HG03039 (cell line): ENCODE data around the gene MAP3K5.

Experiments used
- ATAC-seq: cut with Tn5 transposase; IDR thresholded peaks from one replicate; pipeline ENCODE4 v1.9.1; 2021; ENCODE audit warnings: mild to moderate bottlenecking, moderate library complexity; ENCODE audit not compliant: unreplicated experiment

Gene MAP3K5

DNA sequence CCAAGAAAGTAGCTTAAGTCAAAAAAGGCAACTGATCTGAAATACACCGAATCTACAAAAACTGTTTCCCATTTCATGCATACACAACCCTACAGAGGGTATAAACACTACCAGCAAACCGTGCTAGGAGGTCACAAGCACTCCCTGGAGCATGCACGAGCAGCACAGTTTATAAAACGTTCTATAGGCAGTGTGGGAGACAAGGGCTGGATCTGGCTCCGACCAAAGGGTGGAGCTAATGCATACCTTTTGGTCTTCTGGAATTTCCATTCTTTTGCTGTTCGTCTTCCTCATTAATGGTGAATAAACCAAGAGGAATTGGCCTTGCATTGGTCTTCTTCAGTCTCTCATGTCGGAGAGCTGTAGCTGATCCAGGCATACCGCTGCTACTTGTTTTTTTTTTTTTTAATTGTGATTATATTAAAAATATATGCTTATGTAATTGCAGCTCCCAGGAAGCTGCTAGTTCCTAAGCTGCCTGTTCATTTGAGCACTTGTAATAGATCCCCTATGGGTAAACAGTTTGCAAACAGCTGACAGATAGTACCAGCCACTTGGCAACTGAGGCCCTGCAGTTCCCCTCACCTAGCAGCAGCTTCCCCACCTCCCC, 266.6 kb downstream of the MAP3K5 start:
- no peak for ATAC-seq

DNA sequence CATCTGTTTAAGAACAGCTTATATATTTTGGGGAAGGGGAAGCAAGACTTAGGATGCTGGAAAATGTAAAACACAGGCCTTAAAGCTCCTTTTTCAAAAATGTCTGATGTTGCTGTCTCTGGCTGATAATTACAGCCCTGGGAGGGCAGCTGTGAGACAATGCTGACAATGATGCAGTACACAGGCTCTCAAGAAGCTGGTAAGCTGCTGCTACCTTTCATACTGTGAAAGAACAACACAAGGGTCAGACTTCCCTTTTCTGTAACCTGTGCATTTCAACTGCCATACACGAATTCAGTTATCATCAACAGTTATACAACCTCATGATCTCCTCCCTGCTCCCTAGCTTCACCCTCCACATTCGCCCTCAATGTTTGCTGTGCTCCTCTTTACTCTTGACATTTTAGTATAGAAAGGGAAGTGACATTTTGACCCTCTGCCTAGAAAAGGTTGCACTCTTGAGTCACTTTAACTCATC, 267.3 kb downstream of the MAP3K5 start:
- ATAC-seq, result no peak

DNA sequence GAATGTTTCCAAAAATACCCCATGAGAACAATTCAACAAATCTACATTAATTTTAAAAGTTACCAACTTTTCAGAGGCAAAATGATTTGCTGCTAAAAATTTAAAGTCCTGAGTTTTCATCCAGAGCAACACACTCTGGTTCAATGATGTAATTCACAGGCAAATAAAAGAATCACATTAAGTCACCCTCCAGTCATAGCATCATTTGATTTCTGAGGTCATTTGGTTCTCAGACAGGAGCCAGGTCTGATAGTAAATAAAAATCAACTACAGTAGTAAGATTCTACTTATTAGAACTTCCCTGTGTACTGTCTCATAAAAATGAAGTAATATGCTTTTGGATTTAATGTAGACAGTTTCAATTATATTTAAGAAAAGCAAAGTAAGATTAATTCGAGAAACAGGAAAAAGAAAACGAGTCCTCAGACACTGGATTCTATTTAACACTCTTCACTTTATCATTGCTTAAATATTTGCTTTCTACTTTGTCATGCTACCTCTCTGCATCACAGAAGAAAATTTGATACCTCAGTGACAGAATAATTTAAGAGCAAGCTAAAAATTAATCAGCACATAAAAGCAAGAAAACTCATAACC, 267.8 kb downstream of the MAP3K5 start:
- no peak for ATAC-seq

DNA sequence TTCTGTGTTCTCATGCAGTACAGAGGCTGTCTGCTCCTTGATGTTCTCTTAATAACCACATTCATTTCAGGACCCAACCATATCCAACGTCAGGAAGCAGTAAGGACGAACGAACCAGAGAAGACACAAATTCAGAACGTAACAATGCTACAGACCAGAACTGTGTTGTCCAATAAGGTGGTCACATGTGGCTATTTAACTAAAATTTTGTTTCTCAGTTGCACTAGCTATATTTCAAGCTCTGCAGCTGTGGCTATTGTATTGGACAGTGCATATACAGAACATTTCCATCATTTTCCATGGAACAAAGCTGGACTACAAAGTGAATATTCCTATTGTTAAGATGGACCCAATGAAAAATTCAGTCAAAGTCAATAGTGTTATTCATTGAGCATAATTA, 269.1 kb downstream of the MAP3K5 start:
- ATAC-seq, result no peak

DNA sequence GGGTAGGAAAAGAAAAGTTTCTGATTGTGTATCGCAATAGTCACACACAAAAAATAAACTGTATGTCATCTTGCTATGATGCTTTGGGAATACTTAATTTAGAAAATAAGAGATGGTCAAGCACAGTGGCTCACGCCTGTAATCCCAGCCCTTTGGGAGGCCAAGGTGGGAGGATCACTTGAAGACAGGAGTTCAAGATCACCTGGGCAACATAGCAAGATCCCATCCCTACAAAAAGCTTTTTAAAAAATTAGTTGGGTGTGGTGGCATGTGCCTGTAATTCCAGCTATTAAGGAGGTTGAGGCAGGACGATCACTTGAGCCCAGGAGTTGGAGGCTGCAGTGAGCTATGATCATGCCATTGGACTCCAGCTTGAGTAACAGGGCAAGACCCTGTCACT, 269.6 kb downstream of the MAP3K5 start:
- ATAC-seq, result no peak

DNA sequence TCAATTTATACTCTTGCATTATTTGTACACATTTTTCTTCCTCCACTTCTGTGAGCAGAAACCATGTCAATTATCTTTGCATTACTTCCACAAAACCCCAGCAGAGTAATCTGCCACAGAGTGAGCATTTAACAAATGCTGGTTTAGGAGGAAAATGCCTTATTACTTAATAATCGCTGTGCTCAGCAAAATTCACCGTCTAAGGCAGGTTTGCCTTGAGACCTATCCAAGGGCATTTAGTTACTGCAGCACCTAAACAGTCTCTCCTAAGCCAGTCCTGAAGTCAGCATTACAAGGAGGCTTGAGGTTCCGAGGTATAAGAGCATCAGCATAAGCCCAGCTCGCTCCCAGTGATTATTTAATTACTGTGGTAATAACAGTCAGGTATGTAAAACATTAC, 270.4 kb downstream of the MAP3K5 start:
- ATAC-seq, result no peak

DNA sequence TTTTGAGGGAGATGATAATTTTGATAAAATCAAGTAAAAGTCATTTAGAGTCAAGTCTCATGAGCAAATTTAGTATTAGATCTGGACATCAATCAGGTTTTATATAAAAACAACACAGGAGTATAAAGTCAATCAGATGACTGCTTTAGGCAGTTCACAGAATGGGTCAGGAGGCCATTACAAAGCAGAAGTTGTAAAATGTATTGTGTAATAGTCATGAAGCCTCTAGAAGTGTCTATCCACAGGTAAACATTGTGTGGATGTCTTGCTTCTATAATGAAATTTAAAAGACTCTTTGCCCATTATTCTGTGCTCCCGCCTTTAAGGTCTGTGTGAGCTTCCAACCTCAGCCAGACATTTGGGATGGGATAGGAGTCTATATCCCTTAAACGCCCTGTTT, 270.9 kb downstream of the MAP3K5 start:
- no peak for ATAC-seq

DNA sequence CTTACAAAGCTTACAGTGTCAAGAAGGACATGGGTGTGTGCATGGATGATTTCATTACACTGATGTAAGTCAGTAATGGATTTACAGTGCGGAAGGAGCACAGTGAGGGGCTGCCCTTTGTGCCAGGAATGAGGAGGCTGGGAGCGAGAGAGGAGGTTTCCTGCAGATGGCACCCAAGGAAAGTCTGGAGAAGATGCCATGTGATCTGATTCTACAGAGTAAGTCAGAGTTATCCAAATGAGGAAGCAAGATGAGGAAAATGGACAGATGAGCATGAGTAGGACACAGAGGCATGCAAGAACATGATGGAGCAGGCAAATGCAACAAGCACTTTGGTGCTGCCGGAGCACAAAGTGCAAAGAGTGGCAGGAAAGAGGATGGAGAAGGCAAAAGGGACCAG, 271.8 kb downstream of the MAP3K5 start:
- ATAC-seq, result no peak

DNA sequence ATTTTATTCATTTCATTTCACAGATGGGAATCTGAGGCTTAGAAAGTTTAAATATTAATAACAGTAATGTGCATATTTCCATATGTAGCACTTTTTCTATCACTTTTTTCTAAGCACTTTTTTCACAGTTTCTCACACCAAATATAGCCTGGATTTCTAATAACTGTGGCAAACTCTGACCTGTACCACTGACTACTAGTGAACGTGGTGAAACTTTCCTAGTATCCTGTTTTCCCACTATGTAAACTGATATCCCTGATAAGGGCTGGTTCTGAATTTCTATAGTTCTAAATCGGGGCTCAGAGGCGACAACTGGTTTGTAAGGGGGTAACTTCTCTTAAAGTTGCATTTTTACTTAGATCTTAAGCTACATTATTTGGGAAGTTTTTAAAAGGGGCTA, 274.7 kb downstream of the MAP3K5 start:
- ATAC-seq, result no peak

DNA sequence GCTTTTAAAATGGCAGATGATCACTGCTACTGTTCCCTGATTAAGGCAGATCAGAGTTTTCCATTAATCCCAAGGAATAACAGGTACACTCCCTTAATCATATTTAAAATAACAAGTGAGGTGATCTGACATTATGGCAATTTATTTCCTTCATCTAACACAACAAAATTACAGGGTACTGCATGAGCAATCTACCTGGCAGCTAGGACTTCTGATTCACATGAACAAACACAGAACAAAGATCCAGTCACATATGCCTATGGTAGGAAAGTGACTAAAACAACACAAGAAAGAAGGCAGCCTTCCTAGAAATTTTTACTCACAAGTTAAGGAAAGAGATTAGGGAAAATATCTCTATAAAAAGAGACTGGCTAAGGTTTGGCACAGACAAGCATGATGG, 275.3 kb downstream of the MAP3K5 start:
- ATAC-seq, result no peak

DNA sequence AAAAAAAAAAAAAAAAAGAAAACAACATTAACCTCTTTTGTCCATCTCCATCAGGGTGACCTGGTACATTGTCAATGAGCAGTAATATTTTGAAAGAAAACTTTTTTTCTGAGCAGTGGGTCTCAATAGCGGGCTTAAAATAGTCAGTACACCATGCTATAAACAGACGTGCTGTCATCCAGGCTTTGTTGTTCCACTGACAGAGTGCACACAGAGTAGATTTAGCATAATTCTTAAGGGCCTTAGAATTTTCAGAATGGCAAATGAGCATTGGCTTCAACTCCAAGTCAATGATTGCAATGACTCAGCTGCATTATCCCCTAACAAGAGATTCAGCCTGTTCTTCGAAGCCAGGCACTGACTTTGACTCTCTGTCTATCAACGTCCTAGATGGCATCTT, 277.7 kb downstream of the MAP3K5 start:
- no peak for ATAC-seq

DNA sequence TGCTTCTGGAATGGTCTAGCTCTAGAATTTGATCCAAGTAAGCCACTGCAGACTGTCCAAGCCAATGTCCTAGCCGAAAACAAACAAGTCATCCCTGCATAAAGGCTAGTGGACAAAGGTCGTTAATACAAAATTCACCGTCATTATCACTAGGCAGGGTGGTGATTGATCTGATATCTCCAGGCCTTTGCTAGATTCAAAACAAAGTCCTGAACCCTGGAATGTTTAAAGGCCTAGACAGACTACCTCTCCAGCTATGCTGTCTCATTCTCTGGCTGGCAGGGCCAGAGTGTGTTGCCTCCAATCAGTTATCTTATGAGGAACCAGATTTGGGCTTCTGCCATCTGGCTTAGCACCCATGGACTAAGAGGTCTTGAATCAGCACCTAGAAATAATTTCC, 280.4 kb downstream of the MAP3K5 start:
- no peak for ATAC-seq

DNA sequence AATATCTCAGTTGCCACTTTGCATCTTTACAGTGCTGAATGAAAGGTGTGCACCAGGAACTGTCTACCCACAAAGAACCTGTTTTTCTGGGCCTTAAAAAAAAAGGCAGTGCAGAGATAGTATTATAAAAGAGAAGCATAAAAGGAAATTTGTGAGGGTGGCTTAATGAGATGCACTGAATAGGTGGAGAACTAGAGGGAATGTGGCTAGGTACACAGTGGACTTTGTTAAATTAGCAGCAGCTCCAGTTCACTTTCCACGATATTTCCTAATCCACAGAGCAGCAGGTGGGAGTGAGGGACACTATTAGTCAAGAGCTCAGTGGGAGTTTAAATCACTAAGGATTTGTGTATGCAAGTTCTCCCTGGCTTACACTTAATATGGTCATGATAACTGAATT, 280.9 kb downstream of the MAP3K5 start:
- ATAC-seq, result no peak

DNA sequence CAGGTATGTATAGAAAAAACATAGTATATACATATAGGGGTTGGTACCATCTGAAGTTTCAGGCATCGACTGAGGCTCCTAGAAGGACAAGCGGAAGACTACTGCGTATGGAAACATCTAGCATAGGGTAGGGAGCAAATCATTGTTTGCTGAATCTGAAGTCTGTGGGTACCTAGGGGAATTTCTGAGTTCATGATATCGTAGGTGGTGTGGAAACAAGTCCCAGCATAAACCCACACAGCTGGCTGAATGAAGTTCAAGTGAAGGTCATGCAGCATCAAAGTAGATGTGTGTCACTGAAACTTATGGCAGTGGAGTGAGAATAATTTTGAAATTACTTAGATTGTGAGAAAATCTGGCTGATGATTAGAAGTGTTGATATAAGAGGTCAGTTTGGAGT, 281.5 kb downstream of the MAP3K5 start:
- ATAC-seq, result no peak

DNA sequence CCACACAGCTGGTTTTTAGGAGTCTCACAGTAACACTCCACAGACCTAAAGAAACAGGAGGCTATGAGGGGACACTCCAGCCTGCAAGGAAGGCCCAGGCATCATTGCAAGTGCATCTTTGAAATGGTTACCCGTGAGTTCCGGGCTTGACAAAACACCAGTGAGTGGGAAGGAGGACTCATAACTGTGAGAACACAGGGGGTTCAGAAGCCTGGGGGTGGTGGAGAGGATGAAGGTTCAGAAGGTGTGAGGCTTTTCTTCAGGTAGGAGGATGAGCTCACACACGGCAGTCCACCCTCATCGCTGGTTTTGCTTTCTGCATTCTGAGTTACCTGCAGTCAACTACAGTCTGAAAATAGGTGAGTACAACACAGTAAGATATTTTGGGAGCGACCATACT, 282.0 kb downstream of the MAP3K5 start:
- no peak for ATAC-seq

DNA sequence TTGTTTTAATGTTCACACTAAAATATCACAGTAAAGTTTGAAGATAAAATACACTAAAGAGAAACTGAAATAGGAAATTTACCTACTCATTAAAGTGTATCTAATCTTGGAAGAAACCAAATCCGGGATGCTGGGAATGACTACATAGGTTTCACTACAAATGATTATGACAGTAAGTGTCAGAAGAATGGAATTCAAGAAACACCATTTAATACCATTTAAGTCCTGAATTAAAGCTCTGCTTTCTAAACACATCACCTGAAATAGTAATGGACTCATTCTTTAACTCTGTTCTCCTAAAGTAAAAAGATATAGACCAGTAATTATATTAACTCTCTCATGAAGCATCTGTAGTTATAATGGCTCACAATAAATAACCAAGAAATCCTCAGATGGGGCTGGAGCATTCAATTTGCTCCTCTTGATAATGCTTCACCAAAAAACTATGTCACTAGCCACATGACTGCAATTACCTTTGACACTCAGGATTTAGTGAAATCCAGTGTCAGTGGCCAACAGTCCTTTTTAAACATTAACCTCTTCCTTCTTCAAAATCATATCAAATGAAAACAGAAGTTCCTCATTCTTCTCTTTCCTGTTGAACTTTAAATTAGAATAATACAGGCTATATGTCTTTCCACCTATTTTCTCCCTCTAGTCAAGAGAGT, 283.4 kb downstream of the MAP3K5 start:
- no peak for ATAC-seq
